Muscle of leg (tissue), 11 donors: ENCODE data around the gene PROS1. TPM values are rescaled to one million over a fixed set of nuclear protein-coding genes. Genes with fewer than 3 reads are reported as not detected.

Experiments used
- DNase-seq: peaks from one replicate; pipeline ENCODE4 v3.0.0; 2013
- H3K27ac ChIP-seq: one replicate; pipeline ENCODE4 v1.5.1; 2013; ENCODE audit warnings: mild to moderate bottlenecking, low read length, control low read depth
- H3K27me3 ChIP-seq: one replicate; pipeline ENCODE4 v1.6.1; 2013; ENCODE audit warnings: low read length; ENCODE audit not compliant: control insufficient read depth, insufficient read depth
- H3K36me3 ChIP-seq: one replicate; pipeline ENCODE4 v1.6.1; 2013; ENCODE audit warnings: low read length; ENCODE audit not compliant: control insufficient read depth, insufficient read depth
- H3K4me1 ChIP-seq: one replicate; pipeline ENCODE4 v1.6.1; 2013; ENCODE audit warnings: low read length; ENCODE audit not compliant: control insufficient read depth, insufficient read depth
- H3K4me3 ChIP-seq: one replicate; pipeline ENCODE4 v1.5.1; 2013; ENCODE audit warnings: low read length, control low read depth
- H3K9me3 ChIP-seq: replicated peaks from 2 replicates; pipeline ENCODE4 v1.6.1; 2013; ENCODE audit warnings: low read depth, low read length; ENCODE audit not compliant: control insufficient read depth
- WGBS: methylation state at CpG from one replicate; pipeline ENCODE4 v1.1.5; 2013; ENCODE audit warnings: missing lambda C conversion rate; ENCODE audit not compliant: insufficient coverage; 5-methylcytosine and 5-hydroxymethylcytosine counted together
- polyA plus RNA-seq, 8 donors: library from polyadenylated mRNA; unstranded; fragments of 120-200 nt; gene quantifications; one replicate each; pipeline versions ENCODE4 v1.2.1 to v1.2.3, GENCODE V29; 2013; ENCODE audit warnings: inconsistent platforms in 1 of 8, low replicate concordance in 1 of 8; ENCODE audit not compliant: insufficient read length in 8 of 8, insufficient read depth in 1 of 8
- total RNA-seq: library from RNA; stranded (reverse); fragments of 120-200 nt; gene quantifications from one replicate; pipeline ENCODE4 v1.2.4, GENCODE V29; 2013

PROS1 gene
- total and polyA plus RNA-seq, 9 donors: 21.0 to 33.8 (median 23.6) TPM

DNA sequence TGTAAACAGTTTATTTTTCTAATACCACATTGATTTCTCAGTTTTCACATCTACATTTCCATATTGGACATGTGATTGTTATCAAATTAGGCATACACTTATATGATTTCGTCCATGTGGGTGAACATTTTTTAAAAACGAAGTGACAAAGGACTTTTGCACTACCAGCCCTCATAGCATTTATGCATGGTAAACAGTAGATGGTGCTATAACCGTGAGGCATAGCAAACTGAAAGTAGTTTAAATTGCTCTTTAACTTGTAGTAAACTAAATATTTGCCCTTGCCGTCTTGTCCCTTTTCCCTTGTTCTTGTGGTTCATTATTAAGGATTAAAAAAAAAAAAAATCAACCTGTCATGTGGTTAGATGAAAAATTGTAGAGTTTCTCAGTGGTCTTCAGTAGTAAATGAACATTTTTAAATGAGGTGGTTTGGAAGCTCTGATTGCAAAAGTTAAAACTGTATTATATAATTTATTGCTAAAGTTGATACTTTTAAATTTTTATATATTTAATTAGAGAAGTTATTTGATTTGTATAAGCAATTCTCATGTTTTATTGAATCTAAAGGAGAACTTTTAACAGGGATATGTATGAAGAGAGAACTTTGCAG is 30.7 kb upstream of the PROS1 start:
- WGBS: no CpG with 5 or more reads among the region's 4 CpGs
- H3K4me3 ChIP-seq: no peak overlapping the region
- no peaks in the 10 kb centered on the region for H3K9me3 ChIP-seq
- H3K27ac ChIP-seq: no peak overlapping the region
- peak; percentile 76 for DNase-seq
- H3K36me3 ChIP-seq: no peaks in the 10 kb centered on the region
- H3K4me1 ChIP-seq: no peaks in the 10 kb centered on the region
- no peaks in the 10 kb centered on the region for H3K27me3 ChIP-seq

DNA sequence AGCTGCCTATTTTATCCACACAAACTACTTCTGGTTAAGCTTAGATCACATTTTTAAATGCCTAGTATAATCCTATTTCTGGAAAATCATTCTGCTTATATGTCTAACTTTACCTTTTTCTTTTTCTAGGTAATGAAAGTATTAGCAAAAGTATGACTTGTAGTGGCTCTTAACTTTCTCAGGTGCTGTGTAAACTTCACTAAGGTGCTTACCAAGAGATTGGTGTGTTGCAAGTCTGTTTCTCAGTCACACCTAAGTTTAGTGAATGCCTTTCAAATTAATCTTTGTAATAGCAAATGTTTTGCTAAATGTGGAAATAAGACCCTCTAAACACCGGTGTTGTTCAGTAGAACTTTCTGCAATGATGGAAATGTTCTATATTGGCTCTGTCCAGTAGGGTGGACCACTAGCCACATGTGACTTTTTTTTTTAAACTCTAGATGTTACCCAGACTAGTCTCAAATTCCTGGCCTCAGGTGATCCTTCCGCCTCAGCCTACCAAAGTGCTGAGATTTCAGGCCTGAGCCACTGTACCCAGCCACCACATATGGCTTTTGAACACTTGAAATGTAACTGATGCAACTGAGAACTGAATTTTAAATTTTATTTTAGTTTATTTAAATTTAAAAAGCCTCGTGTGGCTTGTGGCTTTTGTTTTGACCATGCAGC is 28.3 kb upstream of the PROS1 start:
- H3K36me3 ChIP-seq: no peaks in the 10 kb centered on the region
- no peak overlapping the region for H3K4me3 ChIP-seq
- H3K27me3 ChIP-seq: no peaks in the 10 kb centered on the region
- no peak for DNase-seq
- H3K27ac ChIP-seq: no peak overlapping the region
- no CpG with 5 or more reads among the region's 3 CpGs for WGBS
- H3K9me3 ChIP-seq: no peaks in the 10 kb centered on the region
- no peaks in the 10 kb centered on the region for H3K4me1 ChIP-seq

DNA sequence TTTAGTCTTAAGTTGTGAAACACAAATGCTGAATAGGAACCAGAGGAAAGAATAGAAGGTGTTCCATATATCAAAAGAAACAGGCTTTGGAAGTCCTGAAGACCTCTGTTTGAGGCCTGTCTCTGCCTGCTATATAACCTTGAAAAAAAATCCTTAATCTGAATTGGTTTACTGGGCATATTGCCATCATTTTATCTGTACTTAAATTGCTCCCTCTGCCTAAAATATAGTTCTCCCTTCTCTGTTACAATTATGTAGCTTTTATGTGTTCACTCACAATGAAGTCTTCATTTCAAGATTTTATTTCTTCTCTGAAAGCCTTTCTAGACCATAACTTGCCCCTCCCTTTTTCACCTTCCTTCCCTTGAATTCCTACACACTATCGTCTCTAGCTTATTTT is 27.5 kb upstream of the PROS1 start:
- H3K27ac ChIP-seq: no peak overlapping the region
- H3K27me3 ChIP-seq: no peaks in the 10 kb centered on the region

DNA sequence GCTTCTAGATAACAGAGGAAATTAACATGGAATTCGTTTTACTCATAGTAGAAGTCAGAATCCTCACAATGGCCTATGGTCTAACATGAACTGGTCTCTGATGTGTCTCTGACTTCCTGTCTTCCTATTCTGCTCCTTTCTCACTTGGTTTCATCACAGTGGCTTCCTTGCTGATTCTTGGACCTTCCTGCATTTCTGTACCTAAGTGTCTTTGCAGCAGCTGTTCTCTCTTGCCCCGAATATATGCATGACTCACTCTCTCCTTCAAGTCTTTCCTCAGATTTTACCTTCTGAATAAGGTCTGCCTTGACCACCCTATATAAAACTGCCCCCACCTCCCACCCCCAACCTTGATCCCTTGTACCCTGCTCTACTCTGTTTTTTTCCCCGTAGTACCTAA is 20.4 kb upstream of the PROS1 start:
- H3K27me3 ChIP-seq: no peaks in the 10 kb centered on the region
- peaks cover 3% of the 10 kb centered on the region for H3K4me1 ChIP-seq
- 65% methylated on average over 2 of the region's 3 CpGs for WGBS
- H3K4me3 ChIP-seq: no peak overlapping the region
- no peaks in the 10 kb centered on the region for H3K36me3 ChIP-seq
- H3K27ac ChIP-seq: no peak overlapping the region
- H3K9me3 ChIP-seq: no peaks in the 10 kb centered on the region
- DNase-seq: no peak

More for the DNA sequence above, 27.5 kb upstream of the PROS1 start:
- WGBS: no CpG with 5 or more reads among the region's 1 CpG
- no peak for DNase-seq
- Histone ChIP-seq H3K4me3 (no peak overlapping the region), H3K4me1 (no peaks in the 10 kb centered on the region), H3K9me3 (no peaks in the 10 kb centered on the region), H3K36me3 (no peaks in the 10 kb centered on the region)

DNA sequence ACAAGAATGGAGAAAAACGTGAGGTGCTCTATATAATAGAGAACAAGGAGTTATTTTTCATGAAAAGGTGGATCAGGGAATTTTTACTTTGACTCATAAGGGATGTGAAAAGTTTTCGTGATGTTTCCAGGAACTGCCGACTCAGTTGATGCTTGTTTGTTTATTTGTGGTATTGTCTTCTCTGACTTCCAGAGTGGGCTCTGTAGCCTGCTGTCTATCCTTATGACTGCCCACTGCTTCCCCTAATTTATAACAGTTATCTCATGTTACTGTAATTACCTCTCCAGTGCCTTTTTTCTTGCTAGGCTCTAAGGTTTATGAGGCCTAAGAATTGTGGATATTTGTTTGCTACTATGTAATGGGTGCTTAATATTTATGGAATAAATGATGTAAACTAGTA is 18.5 kb upstream of the PROS1 start:
- no peaks in the 10 kb centered on the region for H3K9me3 ChIP-seq
- no peaks in the 10 kb centered on the region for H3K36me3 ChIP-seq
- H3K4me1 ChIP-seq: peaks cover 3% of the 10 kb centered on the region
- 100% methylated on average over 1 of the region's 3 CpGs for WGBS
- no peak overlapping the region for H3K4me3 ChIP-seq
- H3K27ac ChIP-seq: no peak overlapping the region
- no peaks in the 10 kb centered on the region for H3K27me3 ChIP-seq
- DNase-seq: no peak

DNA sequence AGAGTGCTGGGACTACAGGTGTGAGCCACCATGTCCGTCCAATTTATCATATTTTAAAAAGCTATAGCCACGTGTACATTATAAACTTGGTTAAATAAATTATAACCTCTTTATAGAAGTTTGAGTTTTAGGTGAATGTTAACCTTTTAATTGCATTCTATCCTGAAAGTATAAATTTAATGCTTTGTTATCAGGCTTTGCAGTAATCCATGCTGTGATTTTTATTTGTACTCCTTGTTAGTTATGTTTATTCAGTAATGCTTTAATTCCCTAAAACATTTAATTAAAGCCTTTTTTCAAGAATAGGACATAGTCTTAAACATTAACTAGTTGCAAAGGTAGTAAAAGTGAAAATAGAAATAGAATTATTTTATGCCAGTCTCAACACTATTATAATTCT is 17.9 kb upstream of the PROS1 start:
- DNase-seq: no peak
- H3K27me3 ChIP-seq: no peaks in the 10 kb centered on the region
- WGBS: no CpG with 5 or more reads among the region's 2 CpGs
- no peaks in the 10 kb centered on the region for H3K9me3 ChIP-seq
- no peaks in the 10 kb centered on the region for H3K36me3 ChIP-seq
- no peak overlapping the region for H3K4me3 ChIP-seq
- peaks cover 3% of the 10 kb centered on the region for H3K4me1 ChIP-seq
- no peak overlapping the region for H3K27ac ChIP-seq

DNA sequence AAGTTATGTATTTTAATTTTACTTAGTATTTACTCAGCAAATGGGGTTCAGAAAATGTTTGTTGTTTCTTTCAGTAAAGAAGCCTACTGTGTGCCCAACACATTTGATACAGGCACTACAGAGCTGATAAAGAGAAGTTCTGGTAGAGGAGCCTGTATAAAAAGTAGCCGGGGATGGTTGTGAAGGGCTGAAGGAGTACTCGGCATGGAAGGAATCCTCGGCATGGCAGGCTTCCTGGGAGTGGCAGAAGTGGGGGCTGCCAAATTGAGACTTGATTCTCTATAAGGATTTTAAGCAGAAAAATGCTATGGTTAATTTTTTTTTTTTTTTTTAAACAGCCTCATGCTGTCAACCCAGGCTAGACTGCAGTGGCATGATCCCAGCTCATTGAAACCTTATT is 15.5 kb upstream of the PROS1 start:
- Histone ChIP-seq H3K4me1 (peaks cover 3% of the 10 kb centered on the region), H3K4me3 (no peak overlapping the region), H3K27ac (no peak overlapping the region), H3K36me3 (no peaks in the 10 kb centered on the region), H3K9me3 (no peaks in the 10 kb centered on the region), H3K27me3 (no peaks in the 10 kb centered on the region)
- WGBS: 60% methylated on average over 2 of the region's 3 CpGs
- no peak for DNase-seq

DNA sequence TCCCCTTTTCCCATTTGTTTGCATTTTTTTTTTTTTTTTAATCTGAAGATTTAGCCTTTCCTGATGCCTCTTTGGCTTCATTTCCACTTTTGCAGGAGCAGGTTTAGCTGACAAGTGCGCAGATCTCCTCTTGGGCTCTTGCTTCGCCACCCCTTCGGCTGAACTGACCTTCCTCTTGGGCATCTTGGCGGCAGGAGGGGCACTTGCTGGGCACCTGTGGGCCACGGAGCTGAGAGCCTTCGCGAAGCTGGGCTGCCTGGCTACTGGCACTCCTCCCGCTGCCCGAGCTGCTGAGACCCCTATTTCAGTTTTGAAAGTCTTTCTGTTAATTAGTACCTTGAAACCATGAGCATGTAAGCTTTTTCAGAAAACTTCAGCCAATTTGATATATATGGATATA is 15.1 kb upstream of the PROS1 start:
- no peak overlapping the region for H3K4me3 ChIP-seq
- H3K27ac ChIP-seq: no peak overlapping the region
- WGBS: 86% methylated on average over 4 of the region's 9 CpGs
- no peaks in the 10 kb centered on the region for H3K36me3 ChIP-seq
- no peaks in the 10 kb centered on the region for H3K27me3 ChIP-seq
- no peak for DNase-seq
- H3K4me1 ChIP-seq: peaks cover 3% of the 10 kb centered on the region
- H3K9me3 ChIP-seq: no peaks in the 10 kb centered on the region

DNA sequence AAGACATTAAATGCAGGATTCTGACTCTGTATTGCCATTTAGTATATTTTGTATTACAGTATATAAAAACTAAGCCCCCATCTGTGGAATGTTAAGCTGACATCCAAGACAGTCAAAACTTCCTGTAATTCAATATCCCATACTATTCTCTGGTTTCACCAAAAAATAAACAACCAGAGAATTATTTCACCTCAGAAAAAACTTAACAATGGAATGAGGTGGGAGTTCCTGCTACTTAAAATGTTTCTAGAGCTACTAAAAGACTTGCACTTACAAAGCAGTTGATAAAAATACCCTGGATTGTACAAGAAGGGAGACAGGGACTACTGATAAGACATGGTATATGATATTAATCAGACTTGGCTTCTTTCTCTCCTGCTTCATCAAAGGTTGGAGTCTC is 14.6 kb upstream of the PROS1 start:
- Histone ChIP-seq H3K4me1 (peaks cover 3% of the 10 kb centered on the region), H3K9me3 (no peaks in the 10 kb centered on the region), H3K27ac (no peak overlapping the region), H3K4me3 (no peak overlapping the region), H3K27me3 (no peaks in the 10 kb centered on the region), H3K36me3 (no peaks in the 10 kb centered on the region)
- DNase-seq: no peak

DNA sequence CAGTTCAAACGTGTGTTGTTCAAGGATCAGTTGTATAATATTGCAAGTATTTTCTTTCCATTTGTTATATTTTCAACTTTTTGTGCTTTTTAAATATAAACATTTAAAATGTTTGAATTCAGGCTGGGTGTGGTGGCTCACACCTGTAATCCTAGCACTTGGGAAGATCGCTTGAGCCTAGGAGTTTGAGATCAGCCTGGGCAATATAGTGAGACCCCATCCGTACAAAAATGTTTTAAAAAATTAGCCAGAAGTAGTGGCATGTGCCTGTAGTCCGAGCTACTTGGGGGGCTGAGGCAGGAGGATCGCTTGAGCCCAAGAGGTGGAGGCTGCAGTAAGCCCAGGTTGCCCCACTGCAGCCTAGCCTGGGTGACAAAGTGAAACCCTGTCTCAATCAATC is 10.9 kb upstream of the PROS1 start:
- DNase-seq: no peak
- Histone ChIP-seq H3K27me3 (no peaks in the 10 kb centered on the region), H3K9me3 (no peaks in the 10 kb centered on the region), H3K4me3 (no peak overlapping the region), H3K4me1 (peaks cover 6% of the 10 kb centered on the region), H3K27ac (no peak overlapping the region), H3K36me3 (no peaks in the 10 kb centered on the region)
- 94% methylated on average over 2 of the region's 5 CpGs for WGBS

DNA sequence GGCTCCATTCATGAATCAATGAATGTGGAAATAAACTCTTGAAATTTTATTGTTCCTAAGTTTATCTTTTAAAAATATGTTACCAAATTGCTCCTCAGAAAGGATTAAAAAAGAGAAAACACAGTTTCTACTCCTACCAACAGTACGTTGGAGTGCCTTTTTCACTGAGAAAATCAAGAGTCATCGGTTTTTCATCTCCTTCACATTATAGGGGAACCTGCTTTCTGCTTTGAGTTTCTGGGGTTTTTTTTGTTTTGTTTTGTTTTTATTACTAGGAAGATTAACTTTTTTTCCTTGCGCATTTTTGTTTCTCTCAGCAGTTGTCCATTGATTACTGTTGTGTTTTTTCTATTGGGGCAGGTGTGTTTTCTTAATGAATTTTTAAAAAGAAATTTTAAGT is 9.7 kb upstream of the PROS1 start:
- Histone ChIP-seq H3K4me1 (peaks cover 5% of the 10 kb centered on the region), H3K36me3 (no peaks in the 10 kb centered on the region), H3K27ac (no peak overlapping the region), H3K9me3 (no peaks in the 10 kb centered on the region), H3K27me3 (no peaks in the 10 kb centered on the region), H3K4me3 (no peak overlapping the region)
- WGBS: no CpG with 5 or more reads among the region's 3 CpGs
- DNase-seq: no peak
